Stimulated activated naive CD8-positive, alpha-beta T cell treated with anti-CD3 and anti-CD28 coated beads, Interleukin-15, amount 100 ng/mL, for 72 hours (primary cell): ENCODE data around the gene ACSBG1.
"Not testable (repeated sequence)": the region's sequence is repeated elsewhere in the genome, so short reads cannot be mapped to it uniquely, and the experiment has no call there.

Experiments
- ATAC-seq: fragments of 150-1000 bp; cut with Tn5 transposase; 2 replicates; pipeline ENCODE4 v1.10.0; 2021; ENCODE audit warnings: mild to moderate bottlenecking, moderate library complexity
- DNase-seq, 2 donors: peaks; one replicate each; pipeline ENCODE4 v3.0.0; 2021 to 2022
- H3K27ac Mint-ChIP-seq, 2 donors: one replicate each; pipeline ENCODE4 v1.8.0; 2022; ENCODE audit warnings: mild to moderate bottlenecking in 2 of 2, mixed read lengths in 2 of 2, moderate library complexity in 2 of 2
- H3K27me3 Mint-ChIP-seq: one replicate; pipeline ENCODE4 v1.8.0; 2022; ENCODE audit warnings: mixed read lengths
- H3K4me1 Mint-ChIP-seq: one replicate; pipeline ENCODE4 v1.8.0; 2022; ENCODE audit warnings: mild to moderate bottlenecking, mixed read lengths
- H3K4me3 Mint-ChIP-seq, 2 donors: one replicate each; pipeline ENCODE4 v1.8.0; 2022; ENCODE audit warnings: mild to moderate bottlenecking in 2 of 2, mixed read lengths in 2 of 2, moderate library complexity in 1 of 2
- H3K9me3 Mint-ChIP-seq, 2 donors: one replicate each; pipeline ENCODE4 v1.8.0; 2022; ENCODE audit warnings: mixed read lengths in 2 of 2

ACSBG1 gene

DNA sequence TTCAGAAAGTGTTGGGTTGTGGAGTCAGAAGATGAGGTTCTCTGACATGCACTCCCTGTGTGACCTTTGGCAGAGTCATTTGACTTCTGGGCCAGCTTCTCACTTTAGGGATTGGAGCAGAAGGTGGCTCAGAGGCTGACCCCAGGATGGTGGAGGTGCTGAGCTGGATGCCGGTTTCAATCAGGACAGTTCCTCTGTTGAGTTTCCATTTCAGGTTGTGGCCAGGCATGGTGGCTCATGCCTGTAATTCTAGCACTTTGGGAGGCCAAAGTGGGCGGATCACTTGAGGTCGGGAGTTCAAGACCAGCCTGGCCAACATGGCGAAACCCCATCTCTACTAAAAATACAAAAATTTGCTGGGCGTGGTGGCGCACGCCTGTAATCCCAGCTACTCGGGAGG lies 83.3 kb downstream of the ACSBG1 start:
- DNase-seq, H3K27me3 Mint-ChIP-seq, H3K27ac Mint-ChIP-seq, H3K9me3 Mint-ChIP-seq, ATAC-seq: not testable (repeated sequence)
- H3K4me1 Mint-ChIP-seq: peaks cover 45% of the 10 kb centered on the region
- H3K4me3 Mint-ChIP-seq: peak overlapping the region; percentile 90 to 98

DNA sequence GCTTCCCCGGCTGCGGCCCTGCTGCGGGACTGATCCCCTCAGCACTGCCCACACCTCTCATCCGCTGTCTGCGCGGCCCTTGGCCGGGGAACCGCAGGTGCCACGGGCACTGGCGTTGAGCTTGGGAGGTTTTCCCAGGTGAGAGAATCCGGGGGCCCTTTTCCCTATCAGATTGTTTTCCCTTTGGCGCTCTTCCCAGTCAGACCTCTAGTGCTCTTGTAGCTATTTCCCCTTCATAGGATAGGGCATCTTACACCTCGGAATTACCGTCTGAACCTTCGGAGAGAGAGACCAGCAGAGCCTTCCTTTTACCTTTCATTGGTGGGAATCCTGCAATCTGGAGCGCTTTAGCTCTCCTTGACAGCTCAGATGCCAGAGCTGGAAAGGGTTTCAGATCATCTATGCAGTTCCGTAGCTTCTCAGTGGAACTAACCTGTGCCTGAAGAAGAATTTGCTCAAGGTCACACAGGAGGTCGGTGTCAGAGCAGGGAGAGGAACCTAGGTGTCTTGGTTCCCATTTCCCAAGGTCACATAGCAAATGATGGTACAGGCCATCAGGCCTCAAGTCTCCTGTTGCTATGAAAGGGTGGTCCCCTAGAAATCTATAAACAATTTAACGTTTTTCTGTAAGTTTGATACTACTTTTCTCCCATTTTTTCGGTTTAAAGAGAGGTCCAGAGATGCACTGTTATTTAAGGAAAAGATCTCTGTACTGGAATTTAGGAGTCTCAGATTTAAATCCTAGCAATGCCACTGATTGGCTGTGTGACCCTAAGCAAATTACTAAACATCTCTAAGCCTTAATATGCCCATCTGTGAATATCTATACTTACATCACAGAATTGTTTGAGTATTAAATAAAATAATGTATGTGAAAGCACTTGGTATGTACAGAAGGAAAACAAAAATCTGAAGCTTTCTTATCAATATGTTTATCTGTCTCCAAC lies 84.3 kb downstream of the ACSBG1 start:
- H3K27me3 Mint-ChIP-seq: no peaks in the 10 kb centered on the region
- H3K9me3 Mint-ChIP-seq: no peaks in the 10 kb centered on the region
- H3K4me1 Mint-ChIP-seq: peaks cover 45% of the 10 kb centered on the region
- ATAC-seq (no peak), DNase-seq (no peak)
- H3K4me3 Mint-ChIP-seq: peak overlapping the region; percentile 90 to 98
- H3K27ac Mint-ChIP-seq: peak overlapping the region; percentile 93 to 96

DNA sequence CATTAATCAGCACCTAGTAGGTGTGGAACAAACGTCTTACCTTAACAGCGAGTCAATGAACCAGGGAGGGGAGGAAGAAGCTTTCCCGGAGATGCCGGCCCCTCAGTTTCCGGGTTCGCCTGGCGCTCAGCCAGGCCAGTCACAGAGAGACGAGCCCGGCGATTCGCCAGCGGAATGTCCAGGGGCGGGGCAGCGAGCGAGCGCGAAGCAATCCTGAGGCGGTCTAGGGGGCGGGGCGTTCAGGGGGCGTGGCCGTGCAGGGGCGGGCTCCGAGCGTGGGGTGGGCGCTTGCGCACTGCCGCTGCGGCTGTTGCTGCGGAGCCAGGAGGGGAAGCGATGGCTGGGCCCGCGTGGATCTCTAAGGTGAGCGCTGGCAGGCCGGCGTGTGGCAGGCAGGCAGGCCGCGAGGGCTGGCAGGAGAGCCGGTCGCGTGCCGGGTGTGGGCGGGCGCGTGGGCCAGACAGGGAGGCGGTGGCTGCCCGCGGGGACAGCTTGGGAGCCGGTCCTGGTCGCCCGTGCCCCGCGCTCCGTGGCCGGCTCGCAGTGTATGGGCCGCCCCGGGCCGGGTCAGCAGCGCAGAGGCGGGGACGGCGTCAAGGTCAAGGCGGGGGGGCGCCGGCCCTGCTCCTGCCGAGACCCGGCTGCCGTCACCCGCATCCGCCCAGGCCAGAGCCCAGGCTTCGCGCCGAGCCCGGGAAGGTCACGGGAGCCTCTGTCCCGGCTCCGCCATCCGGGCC lies 85.1 kb downstream of the ACSBG1 start, which contains the start of gene IDH3A:
TSS of gene IDH3A (plus strand) at position 295 of the 737 bp plus-strand sequence. CDS start at position 337, 42 bp downstream.
- Mint-ChIP-seq H3K27ac (peak within 1 kb of the TSS; percentile 93 to 96), H3K4me3 (peak within 1 kb of the TSS; percentile 90 to 98), H3K27me3 (no peaks in the 10 kb centered on the region), H3K4me1 (peaks cover 45% of the 10 kb centered on the region), H3K9me3 (no peaks in the 10 kb centered on the region)
- peak; percentile 95 for ATAC-seq
- peak; percentile 98 to 99 for DNase-seq

DNA sequence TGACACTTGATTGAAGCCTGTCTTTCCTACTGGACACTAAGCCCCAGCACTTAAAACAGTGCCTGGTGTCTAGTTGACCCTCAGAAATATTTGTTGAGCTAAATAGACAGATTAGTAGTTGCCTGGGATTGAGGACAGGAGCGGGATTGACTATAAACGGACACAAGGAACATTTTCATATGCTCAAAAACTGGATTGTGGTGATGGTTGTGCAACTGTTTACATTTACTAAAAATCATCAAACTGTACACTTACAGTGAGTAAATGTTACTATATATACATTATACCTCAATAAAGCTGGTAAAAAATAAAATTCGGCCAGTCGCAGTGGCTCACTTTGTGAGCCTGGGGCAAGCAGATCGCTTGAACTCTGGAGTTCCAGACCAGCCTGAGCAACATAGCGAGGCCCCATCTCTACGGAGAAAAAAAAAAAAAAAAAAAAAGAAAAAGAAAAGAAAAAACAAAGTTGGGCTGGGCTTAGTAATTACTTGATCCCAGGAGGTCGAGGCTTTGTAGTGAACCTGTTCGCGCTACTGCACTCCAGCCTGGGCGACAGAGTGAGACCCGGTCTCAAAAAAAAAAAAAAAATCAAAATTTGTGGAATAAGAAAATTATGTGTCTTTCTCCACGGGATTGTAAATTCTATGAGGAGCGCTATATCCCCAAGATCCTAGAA lies 85.8 kb downstream of the ACSBG1 start:
- DNase-seq (no peak), ATAC-seq (peak; percentile 3)
- peaks cover 45% of the 10 kb centered on the region for H3K4me1 Mint-ChIP-seq
- H3K4me3 Mint-ChIP-seq: peak overlapping the region; percentile 90 to 98
- H3K27me3 Mint-ChIP-seq: no peaks in the 10 kb centered on the region
- H3K9me3 Mint-ChIP-seq: no peaks in the 10 kb centered on the region
- peak overlapping the region; percentile 88 to 96 for H3K27ac Mint-ChIP-seq

DNA sequence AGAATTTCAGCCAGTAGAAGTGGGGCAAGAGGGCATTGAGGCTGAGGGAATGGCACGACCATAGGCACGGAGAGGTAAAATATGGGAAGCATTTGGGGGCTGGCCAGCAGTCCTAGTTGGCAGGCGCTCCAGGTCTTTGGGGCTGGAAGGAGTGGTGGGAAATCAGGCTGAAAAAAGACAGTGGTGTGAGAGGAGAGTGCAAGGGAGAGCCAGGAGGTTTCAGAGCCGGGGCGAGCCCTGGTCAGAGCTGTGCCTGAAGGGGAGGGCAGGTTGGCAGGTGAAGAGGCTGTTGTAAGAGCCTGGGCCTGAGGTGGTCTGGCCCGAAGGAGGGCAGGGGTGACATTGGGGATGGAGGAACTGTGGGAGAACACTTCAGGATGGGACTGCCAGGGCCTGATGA lies 86.8 kb downstream of the ACSBG1 start:
- H3K27me3 Mint-ChIP-seq: no peaks in the 10 kb centered on the region
- no peaks in the 10 kb centered on the region for H3K9me3 Mint-ChIP-seq
- peak overlapping the region; percentile 90 to 98 for H3K4me3 Mint-ChIP-seq
- ATAC-seq (no peak), DNase-seq (no peak)
- H3K4me1 Mint-ChIP-seq: peaks cover 37% of the 10 kb centered on the region
- no peak overlapping the region for H3K27ac Mint-ChIP-seq

DNA sequence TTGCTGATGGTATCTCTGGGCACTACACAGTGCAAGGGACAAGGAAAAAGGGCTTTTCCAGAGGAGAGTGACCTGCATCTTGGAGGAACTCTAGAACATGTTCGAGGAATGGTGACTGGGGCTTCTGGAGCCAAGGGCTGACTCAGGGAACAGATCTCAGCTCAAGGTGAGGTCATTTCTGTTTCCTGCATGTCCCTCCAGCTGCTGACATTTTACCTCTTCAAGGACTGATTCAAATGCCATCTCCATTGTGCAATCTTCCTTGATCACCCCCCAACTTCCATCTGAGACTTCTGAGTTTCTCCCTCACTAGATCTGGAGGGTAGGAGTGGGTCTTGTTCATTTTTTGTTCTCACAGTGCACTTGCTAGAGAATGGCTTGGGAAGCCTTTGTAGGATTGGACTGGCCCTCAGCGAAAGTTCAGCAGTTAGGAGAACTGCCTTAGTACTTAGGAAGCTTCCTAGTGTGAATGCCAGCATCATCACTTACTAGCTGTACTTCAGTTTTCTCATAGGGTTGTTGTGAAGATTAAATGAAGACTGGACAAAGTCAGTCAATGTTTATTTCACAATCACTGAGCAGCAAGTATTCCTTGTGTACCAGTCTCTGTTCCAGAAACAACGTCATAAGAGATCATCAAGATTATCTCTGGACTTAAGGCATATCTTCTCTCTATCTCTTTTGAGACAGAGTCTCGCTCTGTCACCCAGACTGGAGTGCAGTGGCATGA lies 87.8 kb downstream of the ACSBG1 start:
- Mint-ChIP-seq H3K27ac (no peak overlapping the region), H3K4me1 (peaks cover 34% of the 10 kb centered on the region), H3K9me3 (no peaks in the 10 kb centered on the region), H3K27me3 (no peaks in the 10 kb centered on the region), H3K4me3 (no peak overlapping the region)
- DNase-seq (no peak), ATAC-seq (no peak)

DNA sequence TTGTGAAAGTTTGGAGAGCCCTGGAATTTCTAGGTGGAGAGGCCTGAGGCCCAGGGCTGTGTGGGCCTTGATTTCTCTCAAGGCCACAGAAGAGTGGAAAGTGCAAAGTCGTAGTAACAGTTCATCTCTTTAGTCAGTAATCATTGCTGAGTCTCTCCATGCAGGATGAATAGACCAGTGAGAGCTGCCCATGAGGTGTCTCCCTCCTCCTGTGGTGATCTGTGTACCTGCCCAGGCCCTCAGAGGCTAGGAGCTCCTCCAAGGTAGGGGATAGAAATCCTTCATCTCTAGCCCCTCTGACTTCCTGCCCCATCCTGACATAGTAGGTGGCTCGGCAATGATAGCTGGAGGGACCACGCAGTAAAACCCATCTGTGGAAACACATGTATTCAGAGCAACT lies 92.0 kb downstream of the ACSBG1 start:
- DNase-seq (no peak), ATAC-seq (no peak)
- Mint-ChIP-seq H3K4me1 (peaks cover 4% of the 10 kb centered on the region), H3K27me3 (no peaks in the 10 kb centered on the region), H3K4me3 (no peak overlapping the region), H3K9me3 (no peaks in the 10 kb centered on the region), H3K27ac (no peak overlapping the region)

DNA sequence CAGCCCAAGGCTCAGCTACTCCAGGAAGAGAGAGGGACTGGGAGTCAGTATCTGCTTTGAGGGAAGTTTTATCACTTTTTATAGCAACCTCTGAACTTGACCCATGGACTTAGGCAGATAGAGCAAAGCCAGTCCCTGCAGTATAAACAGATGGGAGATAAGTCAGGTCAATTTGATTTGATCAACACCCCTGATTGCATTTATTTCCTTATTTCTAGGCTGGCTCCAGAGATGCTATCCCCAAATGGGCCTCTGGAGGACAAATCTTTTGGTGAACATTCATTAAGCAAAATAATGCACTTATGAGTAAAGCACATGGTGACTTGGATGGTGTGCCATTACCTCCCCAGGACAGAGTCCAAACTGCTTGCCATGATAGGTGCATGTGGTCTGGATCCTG lies 94.1 kb downstream of the ACSBG1 start:
- Mint-ChIP-seq H3K27ac (no peak overlapping the region), H3K27me3 (no peaks in the 10 kb centered on the region), H3K4me3 (no peak overlapping the region), H3K4me1 (no peaks in the 10 kb centered on the region), H3K9me3 (no peaks in the 10 kb centered on the region)
- DNase-seq: no peak
- ATAC-seq: no peak

DNA sequence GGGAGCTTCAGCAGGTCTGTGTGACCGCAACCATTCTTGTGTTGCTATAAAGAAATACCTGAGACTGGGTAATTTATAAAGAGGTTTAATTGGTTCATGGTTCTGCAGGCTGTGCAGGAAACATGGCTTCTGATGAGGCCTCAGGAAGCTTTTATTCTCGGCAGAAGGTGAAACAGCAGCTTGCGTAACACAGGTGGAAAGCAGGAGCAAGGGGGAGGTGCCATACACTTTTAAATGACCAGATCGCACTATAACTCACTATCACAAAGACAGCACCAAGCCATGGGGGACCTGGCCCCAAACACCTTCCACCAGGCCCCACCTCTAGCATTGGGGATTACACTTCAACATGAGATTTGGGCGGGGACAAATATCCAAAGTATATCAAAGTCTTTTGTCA lies 94.8 kb downstream of the ACSBG1 start:
- no peaks in the 10 kb centered on the region for H3K27me3 Mint-ChIP-seq
- DNase-seq (no peak), ATAC-seq (no peak)
- no peak overlapping the region for H3K4me3 Mint-ChIP-seq
- no peaks in the 10 kb centered on the region for H3K4me1 Mint-ChIP-seq
- no peaks in the 10 kb centered on the region for H3K9me3 Mint-ChIP-seq
- H3K27ac Mint-ChIP-seq: no peak overlapping the region

DNA sequence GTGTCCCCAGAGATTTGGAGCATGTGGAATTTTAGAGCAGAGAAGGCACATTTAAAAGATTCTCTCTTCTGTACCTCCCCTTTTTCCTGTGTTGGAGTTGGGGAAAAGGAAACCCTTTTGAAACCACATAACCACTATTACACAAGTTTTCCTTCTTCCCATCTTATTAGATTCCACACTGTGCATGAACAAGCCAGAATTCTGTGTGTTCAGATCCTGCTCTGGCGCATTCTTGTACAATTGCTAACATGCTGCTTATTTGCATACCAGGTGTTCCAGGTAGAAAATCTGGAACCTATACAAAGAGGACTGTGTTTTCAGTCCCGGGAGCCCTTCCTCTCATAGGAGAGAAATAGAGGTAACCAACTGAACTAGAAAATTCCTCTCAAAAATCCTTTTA lies 100.6 kb downstream of the ACSBG1 start:
- Mint-ChIP-seq H3K4me1 (peaks cover 46% of the 10 kb centered on the region), H3K27ac (no peak overlapping the region), H3K4me3 (no peak overlapping the region), H3K27me3 (peaks cover 14% of the 10 kb centered on the region), H3K9me3 (no peaks in the 10 kb centered on the region)
- ATAC-seq (no peak), DNase-seq (no peak)

DNA sequence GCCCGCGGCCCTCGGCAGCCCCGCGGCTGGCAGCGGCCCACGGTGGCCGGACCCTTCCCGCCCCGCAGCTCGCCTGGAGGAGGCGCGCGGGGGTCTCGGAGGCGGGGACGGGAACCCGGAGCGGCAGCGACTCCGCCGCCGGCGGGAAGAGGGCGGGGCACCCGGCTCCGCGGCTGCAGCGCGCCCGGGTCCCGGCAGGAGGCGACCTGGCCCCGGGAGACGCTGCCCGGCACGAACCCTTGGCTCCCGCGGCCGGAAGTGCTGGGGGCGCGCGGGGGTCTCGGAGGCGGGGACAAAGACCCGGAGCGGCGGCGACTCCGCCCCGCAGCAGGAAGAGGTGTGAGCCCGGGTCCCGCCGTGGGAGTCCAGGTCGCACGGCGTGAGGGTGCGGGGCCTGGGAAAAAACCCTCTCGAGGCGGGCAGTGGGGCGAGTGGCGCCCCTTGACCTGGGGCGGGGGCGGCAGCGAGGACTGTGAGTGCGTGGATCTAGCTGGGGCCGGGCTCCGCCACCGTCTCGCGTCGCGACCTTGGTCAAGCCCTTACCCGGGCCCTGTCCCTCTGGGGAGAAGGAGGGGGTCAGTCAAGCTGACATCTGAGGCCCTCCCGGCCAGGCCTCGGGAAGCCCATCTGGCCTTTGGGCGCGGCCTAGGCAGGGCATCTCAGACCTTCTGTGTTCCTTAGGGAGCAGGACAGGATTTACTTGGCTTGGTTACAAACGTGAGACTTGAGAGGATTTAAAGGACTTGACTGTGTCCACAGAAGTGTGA lies 102.9 kb downstream of the ACSBG1 start, which contains the start of gene CIB2:
TSS of gene CIB2 (minus strand) at position 151 of the 767 bp plus-strand sequence. CDS start 230 bp downstream, outside the sequence.
- DNase-seq (peak; percentile 84 to 94), ATAC-seq (peak; percentile 89)
- peak within 1 kb of the TSS; percentile 88 to 89 for H3K4me3 Mint-ChIP-seq
- peaks cover 62% of the 10 kb centered on the region for H3K4me1 Mint-ChIP-seq
- H3K9me3 Mint-ChIP-seq: no peaks in the 10 kb centered on the region
- peak within 1 kb of the TSS; percentile 94 to 98 for H3K27ac Mint-ChIP-seq
- peaks cover 14% of the 10 kb centered on the region for H3K27me3 Mint-ChIP-seq

DNA sequence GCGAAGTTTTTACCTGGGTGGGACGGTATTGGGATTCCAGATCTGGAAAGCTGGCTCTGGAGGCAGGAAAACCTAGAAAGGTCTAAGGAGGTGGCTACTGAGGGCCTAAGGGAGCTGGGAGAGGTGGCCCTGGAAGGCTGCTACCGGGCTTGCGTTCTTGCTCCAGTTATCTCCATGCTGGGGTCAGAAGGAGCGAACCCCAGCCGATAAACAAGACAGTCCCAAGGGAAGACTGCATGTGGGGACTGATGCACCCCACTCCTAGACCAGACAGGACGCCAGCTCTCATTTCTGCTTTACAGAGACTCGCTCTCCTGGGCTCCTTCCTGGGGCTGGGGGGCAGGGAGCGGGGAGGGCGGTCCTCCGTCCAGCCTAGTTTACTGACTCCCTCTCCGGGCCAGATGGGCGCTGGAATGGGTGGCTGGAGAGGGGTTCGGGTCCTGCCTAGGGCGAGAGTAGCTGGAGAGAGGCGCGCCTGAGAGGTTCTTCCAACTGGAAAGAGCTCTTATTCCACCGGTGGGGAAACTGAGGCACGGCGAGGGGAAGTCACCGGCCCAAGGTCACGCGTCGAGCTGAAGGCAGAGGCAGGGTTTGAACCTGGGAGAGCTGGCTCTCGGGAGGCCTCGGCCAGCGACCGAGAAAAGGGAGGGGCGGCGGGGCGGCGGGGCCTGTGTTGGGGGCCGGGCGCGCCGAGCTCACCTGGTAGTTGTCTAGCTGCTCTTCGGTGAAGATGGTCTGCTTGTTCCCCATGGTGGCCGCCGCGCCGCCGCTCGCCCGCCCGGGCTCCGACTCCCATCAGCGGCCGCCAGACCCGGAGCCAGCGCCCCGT lies 103.7 kb downstream of the ACSBG1 start:
- ATAC-seq (peak; percentile 67), DNase-seq (no peak)
- H3K4me1 Mint-ChIP-seq: peaks cover 62% of the 10 kb centered on the region
- peak overlapping the region; percentile 26 to 84 for H3K27ac Mint-ChIP-seq
- H3K9me3 Mint-ChIP-seq: no peaks in the 10 kb centered on the region
- peak overlapping the region; percentile 66 to 87 for H3K4me3 Mint-ChIP-seq
- peaks cover 14% of the 10 kb centered on the region for H3K27me3 Mint-ChIP-seq

DNA sequence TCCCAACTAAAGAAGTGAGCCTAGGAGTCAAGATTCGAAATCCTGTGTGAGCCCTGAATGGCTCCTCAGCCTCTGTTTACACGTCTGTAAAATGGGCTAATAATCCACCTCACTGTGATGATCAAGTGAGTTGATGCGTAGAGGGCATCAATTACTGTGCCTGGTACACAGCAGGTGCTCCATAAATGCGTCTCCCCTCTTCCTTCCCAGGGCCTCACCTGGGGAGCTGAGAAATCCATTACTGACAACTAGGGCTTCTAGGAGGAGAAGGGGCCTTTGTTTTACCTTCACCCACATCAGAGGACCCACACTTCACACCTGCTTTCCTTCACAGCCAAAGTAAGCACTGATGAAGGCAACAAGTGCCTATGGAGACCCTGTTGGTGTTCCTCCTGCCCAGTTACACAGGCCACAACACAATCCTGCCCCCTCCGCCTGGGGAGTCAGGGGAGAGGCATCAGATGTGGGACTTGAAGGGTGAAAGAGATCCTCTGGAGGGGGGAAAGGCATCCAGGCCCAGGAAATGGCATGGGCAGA lies 104.5 kb downstream of the ACSBG1 start:
- Mint-ChIP-seq H3K27ac (no peak overlapping the region), H3K9me3 (no peaks in the 10 kb centered on the region), H3K4me1 (peaks cover 62% of the 10 kb centered on the region), H3K27me3 (peaks cover 14% of the 10 kb centered on the region), H3K4me3 (peak overlapping the region; percentile 66 to 87)
- no peak for ATAC-seq
- no peak for DNase-seq
